OCI-LY1 (cell line): ENCODE measurements around the gene BRF1.

Experiments
- EZH2 ChIP-seq: fragments of 200-600 bp; sonication (generic), shearing (Covaris generic); IDR thresholded peaks from 2 replicates; pipeline ENCODE4 v1.8.0; 2017; ENCODE audit warnings: borderline replicate concordance, mixed run types, mild to moderate bottlenecking, antibody characterized with exemption, low read length, moderate library complexity, mixed read lengths
- TF ChIP-seq, protein P1 (sequence below): fragments of 200-600 bp; sonication (generic), shearing (Covaris generic); IDR thresholded peaks from 2 replicates; pipeline ENCODE4 v1.5.1; 2017; ENCODE audit warnings: mild to moderate bottlenecking, antibody characterized with exemption, low read length, moderate library complexity, mixed read lengths

DNA sequence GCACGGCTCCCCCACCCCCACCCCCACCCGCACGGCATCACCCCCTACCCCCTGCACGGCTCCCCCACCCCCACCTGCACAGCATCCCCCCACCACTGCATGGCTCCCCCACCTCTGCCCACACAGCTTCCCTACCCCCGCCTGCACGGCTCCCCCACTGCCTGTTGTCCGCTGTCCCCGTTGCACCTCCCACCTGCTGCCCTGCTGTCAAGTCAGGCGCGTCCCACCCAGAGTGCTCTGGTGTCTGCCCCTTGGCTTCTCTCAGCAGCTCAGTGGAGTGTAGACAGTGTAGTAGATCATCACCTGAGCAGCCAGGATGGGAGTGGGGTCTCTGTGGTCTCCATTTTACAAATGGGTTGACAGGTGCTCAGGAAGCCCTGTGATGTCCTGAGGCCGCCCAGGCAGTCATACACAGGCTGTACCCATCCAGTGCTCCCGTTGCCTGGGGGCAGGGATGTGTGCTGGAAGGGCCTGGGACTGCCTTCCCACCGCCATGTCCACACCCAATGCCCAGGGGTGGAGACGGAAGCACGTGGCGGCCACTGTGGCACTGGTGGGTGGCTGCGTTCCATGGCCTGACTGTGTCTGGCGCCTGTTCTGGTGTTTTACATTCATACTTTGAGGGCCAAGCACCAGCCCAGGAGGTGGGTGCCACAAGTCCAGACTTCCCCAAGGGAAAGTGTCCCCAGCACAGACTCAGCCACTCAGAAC is 46.2 kb upstream of the BRF1 start:
- TF ChIP-seq, protein P1, sequence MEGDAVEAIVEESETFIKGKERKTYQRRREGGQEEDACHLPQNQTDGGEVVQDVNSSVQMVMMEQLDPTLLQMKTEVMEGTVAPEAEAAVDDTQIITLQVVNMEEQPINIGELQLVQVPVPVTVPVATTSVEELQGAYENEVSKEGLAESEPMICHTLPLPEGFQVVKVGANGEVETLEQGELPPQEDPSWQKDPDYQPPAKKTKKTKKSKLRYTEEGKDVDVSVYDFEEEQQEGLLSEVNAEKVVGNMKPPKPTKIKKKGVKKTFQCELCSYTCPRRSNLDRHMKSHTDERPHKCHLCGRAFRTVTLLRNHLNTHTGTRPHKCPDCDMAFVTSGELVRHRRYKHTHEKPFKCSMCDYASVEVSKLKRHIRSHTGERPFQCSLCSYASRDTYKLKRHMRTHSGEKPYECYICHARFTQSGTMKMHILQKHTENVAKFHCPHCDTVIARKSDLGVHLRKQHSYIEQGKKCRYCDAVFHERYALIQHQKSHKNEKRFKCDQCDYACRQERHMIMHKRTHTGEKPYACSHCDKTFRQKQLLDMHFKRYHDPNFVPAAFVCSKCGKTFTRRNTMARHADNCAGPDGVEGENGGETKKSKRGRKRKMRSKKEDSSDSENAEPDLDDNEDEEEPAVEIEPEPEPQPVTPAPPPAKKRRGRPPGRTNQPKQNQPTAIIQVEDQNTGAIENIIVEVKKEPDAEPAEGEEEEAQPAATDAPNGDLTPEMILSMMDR = no peak
- no peak for TF ChIP-seq EZH2
